Measurements from ENCODE around the gene SENP1. TPM values are rescaled to one million over a fixed set of nuclear protein-coding genes. Genes with fewer than 3 reads are reported as not detected.

Gene SENP1
- total and polyA plus RNA-seq, 11 donors = 2.1 to 13.6 (median 8.6) TPM

- WGBS, 4 donors = 92 to 100% (median 97%) methylated on average over 3 of the region's 3 CpGs
- TF ChIP-seq POLR2A (IDR thresholded peaks at IDR 0.05) = no peak
- TF ChIP-seq, protein P1, sequence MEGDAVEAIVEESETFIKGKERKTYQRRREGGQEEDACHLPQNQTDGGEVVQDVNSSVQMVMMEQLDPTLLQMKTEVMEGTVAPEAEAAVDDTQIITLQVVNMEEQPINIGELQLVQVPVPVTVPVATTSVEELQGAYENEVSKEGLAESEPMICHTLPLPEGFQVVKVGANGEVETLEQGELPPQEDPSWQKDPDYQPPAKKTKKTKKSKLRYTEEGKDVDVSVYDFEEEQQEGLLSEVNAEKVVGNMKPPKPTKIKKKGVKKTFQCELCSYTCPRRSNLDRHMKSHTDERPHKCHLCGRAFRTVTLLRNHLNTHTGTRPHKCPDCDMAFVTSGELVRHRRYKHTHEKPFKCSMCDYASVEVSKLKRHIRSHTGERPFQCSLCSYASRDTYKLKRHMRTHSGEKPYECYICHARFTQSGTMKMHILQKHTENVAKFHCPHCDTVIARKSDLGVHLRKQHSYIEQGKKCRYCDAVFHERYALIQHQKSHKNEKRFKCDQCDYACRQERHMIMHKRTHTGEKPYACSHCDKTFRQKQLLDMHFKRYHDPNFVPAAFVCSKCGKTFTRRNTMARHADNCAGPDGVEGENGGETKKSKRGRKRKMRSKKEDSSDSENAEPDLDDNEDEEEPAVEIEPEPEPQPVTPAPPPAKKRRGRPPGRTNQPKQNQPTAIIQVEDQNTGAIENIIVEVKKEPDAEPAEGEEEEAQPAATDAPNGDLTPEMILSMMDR (IDR thresholded peaks at IDR 0.05) = no peak
- intact Hi-C loops (cut with DNase I) = loop anchor here in 4 of 10 donors (5.0 kb wide), 2 partner anchors 86 to 376 kb away; no protein-coding TSS in a partner anchor
- Histone ChIP-seq H3K4me3 (no peak overlapping the region), H3K27me3 (no peaks in the 10 kb centered on the region), H3K27ac (no peak overlapping the region), H3K9me3 (peaks cover 0 to 6% (median 0%) of the 10 kb centered on the region in 12 donors), H3K4me1 (peaks cover 0 to 4% (median 0%) of the 10 kb centered on the region in 12 donors), H3K36me3 (peaks cover 0 to 70% (median 69%) of the 10 kb centered on the region in 9 donors)
- no peak for ATAC-seq
- DNase-seq = no peak
Measured at GRCh38 chr12:48080821-48081220, 25.1 kb downstream of the SENP1 start.

DNA sequence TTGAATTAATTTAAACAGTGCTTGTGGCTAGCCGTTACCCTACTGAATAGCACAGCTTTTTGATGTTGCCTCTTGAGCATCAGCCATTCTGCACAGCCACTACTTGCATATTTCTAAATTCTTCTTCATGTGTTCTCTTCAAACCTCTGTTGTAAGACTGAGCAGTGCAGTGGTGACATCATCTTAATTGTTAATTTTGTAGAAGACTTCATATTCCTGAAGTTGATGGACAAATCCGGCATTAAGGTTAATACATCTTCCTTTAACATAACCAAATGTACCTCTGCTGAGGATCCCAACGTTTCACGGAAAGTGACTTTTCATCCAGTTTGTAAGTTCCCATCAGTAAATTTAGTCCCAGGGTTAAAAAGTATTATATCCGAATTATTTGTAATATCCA, 25.6 kb downstream of the SENP1 start:
- intact Hi-C loops (cut with DNase I) = loop anchor here in 4 of 10 donors (5.0 kb wide), 2 partner anchors 87 to 377 kb away; no protein-coding TSS in a partner anchor
- TF ChIP-seq POLR2A (IDR thresholded peaks at IDR 0.05) = no peak
- TF ChIP-seq, protein P1 (IDR thresholded peaks at IDR 0.05) = no peak
- Histone ChIP-seq H3K27me3 (no peaks in the 10 kb centered on the region), H3K4me3 (no peak overlapping the region), H3K9me3 (peaks cover 0 to 6% (median 0%) of the 10 kb centered on the region in 12 donors), H3K27ac (no peak overlapping the region), H3K4me1 (peaks cover 0 to 7% (median 0%) of the 10 kb centered on the region in 12 donors), H3K36me3 (peaks cover 0 to 69% (median 64%) of the 10 kb centered on the region in 9 donors)
- WGBS, 4 donors = 90 to 95% (median 91%) methylated on average over 5 of the region's 5 CpGs
- DNase-seq (no peak), ATAC-seq (no peak)

DNA sequence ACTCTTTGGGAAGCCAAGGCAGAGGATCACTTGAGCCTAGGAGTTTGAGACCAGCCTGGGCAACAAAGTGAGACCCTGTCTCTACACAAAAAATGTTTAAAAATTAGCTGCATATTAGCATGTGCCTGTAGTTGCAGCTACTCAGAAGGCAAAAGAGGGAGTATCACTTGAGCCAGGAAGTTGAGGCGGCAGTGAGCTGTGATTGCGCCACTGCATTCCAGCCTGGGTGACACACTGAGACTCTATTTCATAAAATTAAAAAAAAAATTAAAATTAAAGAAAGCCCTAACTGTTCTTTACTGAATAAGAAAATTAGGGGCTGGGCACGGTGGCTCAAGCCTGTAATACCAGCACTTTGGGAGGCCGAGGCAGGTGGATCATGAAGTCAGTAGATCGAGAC, 27.0 kb downstream of the SENP1 start:
- WGBS, 4 donors = 91 to 97% (median 93%) methylated on average over 5 of the region's 5 CpGs

GRCh38 chr12:48077111-48077510, 28.8 kb downstream of the SENP1 start:
- Histone ChIP-seq H3K36me3 (peaks cover 3 to 76% (median 65%) of the 10 kb centered on the region in 9 donors), H3K4me3 (no peak overlapping the region), H3K27me3 (no peaks in the 10 kb centered on the region), H3K27ac (no peak overlapping the region), H3K4me1 (peaks cover 0 to 7% (median 0%) of the 10 kb centered on the region in 12 donors), H3K9me3 (peaks cover 0 to 6% (median 0%) of the 10 kb centered on the region in 12 donors)
- WGBS, 4 donors = 90 to 96% (median 93%) methylated on average over 2 of the region's 2 CpGs
- ATAC-seq (no peak), DNase-seq (no peak)
- intact Hi-C loops (cut with DNase I) = no loop called here
- TF ChIP-seq, protein P1 (IDR thresholded peaks at IDR 0.05) = no peak
- TF ChIP-seq POLR2A (IDR thresholded peaks at IDR 0.05) = no peak

More for the DNA sequence above, 27.0 kb downstream of the SENP1 start:
- intact Hi-C loops (cut with DNase I) = no loop called here
- H3K27me3 ChIP-seq = no peaks in the 10 kb centered on the region
- no peak overlapping the region for H3K4me3 ChIP-seq
- ATAC-seq = no peak
- H3K36me3 ChIP-seq = peaks cover 3 to 75% (median 65%) of the 10 kb centered on the region in 9 donors
- DNase-seq = no peak
- H3K9me3 ChIP-seq = peaks cover 0 to 6% (median 0%) of the 10 kb centered on the region in 12 donors
- no peak overlapping the region for H3K27ac ChIP-seq
- TF ChIP-seq, protein P1 (IDR thresholded peaks at IDR 0.05) = no peak
- no peak for TF ChIP-seq POLR2A (IDR thresholded peaks at IDR 0.05)
- peaks cover 0 to 7% (median 0%) of the 10 kb centered on the region in 12 donors for H3K4me1 ChIP-seq

Measured in heart left ventricle (tissue), 16 donors.